Endothelial cell (in vitro differentiated cells): ENCODE measurements around the gene CHRD. TPM values are rescaled to one million over a fixed set of nuclear protein-coding genes. Genes with fewer than 3 reads are reported as not detected.
"Not testable (repeated sequence)": the region's sequence is repeated elsewhere in the genome, so short reads cannot be mapped to it uniquely, and the experiment has no call there.

ENCODE experiments used
- DNase-seq: peaks from one replicate; pipeline ENCODE4 v3.0.0; 2021; ENCODE audit warnings: low spot score
- H3K27ac Mint-ChIP-seq: one replicate; pipeline ENCODE4 v1.8.0; 2021; ENCODE audit warnings: mixed read lengths, inconsistent platforms; ENCODE audit not compliant: unreplicated experiment
- H3K27me3 Mint-ChIP-seq: one replicate; pipeline ENCODE4 v1.8.0; 2021; ENCODE audit warnings: mild to moderate bottlenecking, moderate library complexity, mixed read lengths, inconsistent platforms; ENCODE audit not compliant: unreplicated experiment
- H3K36me3 Mint-ChIP-seq: one replicate; pipeline ENCODE4 v1.8.0; 2021; ENCODE audit warnings: mild to moderate bottlenecking, low read depth, mixed read lengths, inconsistent platforms; ENCODE audit not compliant: unreplicated experiment
- H3K4me1 Mint-ChIP-seq: one replicate; pipeline ENCODE4 v1.8.0; 2021; ENCODE audit warnings: mild to moderate bottlenecking, mixed read lengths, inconsistent platforms; ENCODE audit not compliant: unreplicated experiment
- H3K4me3 Mint-ChIP-seq: one replicate; pipeline ENCODE4 v1.8.0; 2021; ENCODE audit warnings: mild to moderate bottlenecking, mixed read lengths, inconsistent platforms; ENCODE audit not compliant: unreplicated experiment
- H3K9me3 Mint-ChIP-seq: one replicate; pipeline ENCODE4 v1.8.0; 2021; ENCODE audit warnings: mixed read lengths, inconsistent platforms; ENCODE audit not compliant: unreplicated experiment
- total RNA-seq: library from RNA; stranded (reverse); fragmentation: NEBNext Ultra II Directional; extraction: Animal tissue kit (Norgen Biotek cat#: 25700); gene quantifications from one replicate; pipeline ENCODE4 v1.2.1, GENCODE V29; 2021; ENCODE audit not compliant: unreplicated experiment
- TF ChIP-seq, protein P1 (sequence below): fragments of 200-600 bp; sonication (generic); IDR thresholded peaks from one replicate; pipeline ENCODE4 v1.5.0; 2021; ENCODE audit warnings: antibody characterized with exemption; ENCODE audit not compliant: unreplicated experiment

CHRD gene
- total RNA-seq, 1 donor from 2014 or later: 2.4 TPM

DNA sequence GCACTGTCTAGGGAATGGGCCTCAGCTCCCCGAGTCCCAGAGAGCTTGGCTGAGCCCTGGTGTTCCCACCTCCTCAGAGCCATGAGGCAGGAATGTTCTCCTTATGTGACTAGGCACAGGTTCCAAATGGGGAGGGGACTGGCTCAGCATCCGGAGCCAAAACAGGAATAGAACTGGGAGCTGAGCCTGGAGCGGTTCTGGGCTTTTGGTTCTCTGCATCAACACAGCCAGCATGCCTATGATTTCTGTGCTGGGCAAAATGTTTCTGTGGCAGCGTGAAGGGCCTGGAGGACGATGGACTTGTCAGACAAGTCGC lies 42.5 kb upstream of the CHRD start, which contains the start of gene FAM131A:
FAM131A (plus strand) TSS at position 202 of the 316 bp plus-strand sequence; CDS start at position 233, 31 bp downstream.
- Mint-ChIP-seq H3K4me3 (peak within 1 kb of the TSS; percentile 94), H3K27me3 (peaks cover 38% of the 10 kb centered on the region), H3K27ac (peak within 1 kb of the TSS; percentile 94), H3K9me3 (no peaks in the 10 kb centered on the region), H3K36me3 (peaks cover 41% of the 10 kb centered on the region), H3K4me1 (peaks cover 65% of the 10 kb centered on the region)
- DNase-seq: no peak
- TF ChIP-seq, protein P1, sequence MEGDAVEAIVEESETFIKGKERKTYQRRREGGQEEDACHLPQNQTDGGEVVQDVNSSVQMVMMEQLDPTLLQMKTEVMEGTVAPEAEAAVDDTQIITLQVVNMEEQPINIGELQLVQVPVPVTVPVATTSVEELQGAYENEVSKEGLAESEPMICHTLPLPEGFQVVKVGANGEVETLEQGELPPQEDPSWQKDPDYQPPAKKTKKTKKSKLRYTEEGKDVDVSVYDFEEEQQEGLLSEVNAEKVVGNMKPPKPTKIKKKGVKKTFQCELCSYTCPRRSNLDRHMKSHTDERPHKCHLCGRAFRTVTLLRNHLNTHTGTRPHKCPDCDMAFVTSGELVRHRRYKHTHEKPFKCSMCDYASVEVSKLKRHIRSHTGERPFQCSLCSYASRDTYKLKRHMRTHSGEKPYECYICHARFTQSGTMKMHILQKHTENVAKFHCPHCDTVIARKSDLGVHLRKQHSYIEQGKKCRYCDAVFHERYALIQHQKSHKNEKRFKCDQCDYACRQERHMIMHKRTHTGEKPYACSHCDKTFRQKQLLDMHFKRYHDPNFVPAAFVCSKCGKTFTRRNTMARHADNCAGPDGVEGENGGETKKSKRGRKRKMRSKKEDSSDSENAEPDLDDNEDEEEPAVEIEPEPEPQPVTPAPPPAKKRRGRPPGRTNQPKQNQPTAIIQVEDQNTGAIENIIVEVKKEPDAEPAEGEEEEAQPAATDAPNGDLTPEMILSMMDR: no peak

GRCh38 chr3:184337981-184338380 lies 41.9 kb upstream of the CHRD start:
- TF ChIP-seq, protein P1: no peak
- Mint-ChIP-seq H3K9me3 (no peaks in the 10 kb centered on the region), H3K4me1 (peaks cover 61% of the 10 kb centered on the region), H3K27me3 (peaks cover 37% of the 10 kb centered on the region), H3K36me3 (peaks cover 40% of the 10 kb centered on the region), H3K4me3 (peak overlapping the region; percentile 94), H3K27ac (peak overlapping the region; percentile 90)
- DNase-seq: no peak

DNA sequence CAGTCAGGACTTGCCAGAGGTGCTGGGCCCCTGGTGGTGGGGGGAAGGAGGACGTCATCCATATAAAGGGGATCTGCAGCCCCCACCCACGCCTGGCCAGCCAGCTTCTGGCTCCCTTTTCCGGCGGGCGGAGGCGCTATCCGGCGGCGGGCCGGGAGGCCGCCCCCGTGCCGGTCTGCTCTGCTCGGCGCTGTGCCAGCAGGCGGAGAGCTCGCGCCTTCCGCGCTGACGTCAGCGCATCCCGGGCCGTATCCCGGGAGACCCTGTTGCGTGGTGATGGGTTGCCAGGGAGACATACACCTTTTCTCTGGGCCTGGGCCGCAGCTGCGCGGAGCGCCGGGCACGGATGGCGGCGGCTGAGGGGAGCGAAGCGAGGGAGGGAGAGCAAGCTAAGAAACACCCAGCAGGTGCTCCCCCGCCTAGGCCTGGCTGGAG lies 41.3 kb upstream of the CHRD start:
- peaks cover 34% of the 10 kb centered on the region for H3K27me3 Mint-ChIP-seq
- peaks cover 38% of the 10 kb centered on the region for H3K36me3 Mint-ChIP-seq
- H3K4me1 Mint-ChIP-seq: peaks cover 56% of the 10 kb centered on the region
- DNase-seq: peak; percentile 82
- H3K27ac Mint-ChIP-seq: peak overlapping the region; percentile 90
- H3K9me3 Mint-ChIP-seq: no peaks in the 10 kb centered on the region
- TF ChIP-seq, protein P1: peak; percentile 29
- peak overlapping the region; percentile 94 for H3K4me3 Mint-ChIP-seq

GRCh38 chr3:184339001-184339400 lies 40.9 kb upstream of the CHRD start:
- H3K4me1 Mint-ChIP-seq: peaks cover 51% of the 10 kb centered on the region
- H3K27me3 Mint-ChIP-seq: peaks cover 29% of the 10 kb centered on the region
- peak overlapping the region; percentile 64 for H3K27ac Mint-ChIP-seq
- H3K36me3 Mint-ChIP-seq: peaks cover 33% of the 10 kb centered on the region
- H3K4me3 Mint-ChIP-seq: peak overlapping the region; percentile 42
- H3K9me3 Mint-ChIP-seq: no peaks in the 10 kb centered on the region
- TF ChIP-seq, protein P1: no peak
- no peak for DNase-seq

DNA sequence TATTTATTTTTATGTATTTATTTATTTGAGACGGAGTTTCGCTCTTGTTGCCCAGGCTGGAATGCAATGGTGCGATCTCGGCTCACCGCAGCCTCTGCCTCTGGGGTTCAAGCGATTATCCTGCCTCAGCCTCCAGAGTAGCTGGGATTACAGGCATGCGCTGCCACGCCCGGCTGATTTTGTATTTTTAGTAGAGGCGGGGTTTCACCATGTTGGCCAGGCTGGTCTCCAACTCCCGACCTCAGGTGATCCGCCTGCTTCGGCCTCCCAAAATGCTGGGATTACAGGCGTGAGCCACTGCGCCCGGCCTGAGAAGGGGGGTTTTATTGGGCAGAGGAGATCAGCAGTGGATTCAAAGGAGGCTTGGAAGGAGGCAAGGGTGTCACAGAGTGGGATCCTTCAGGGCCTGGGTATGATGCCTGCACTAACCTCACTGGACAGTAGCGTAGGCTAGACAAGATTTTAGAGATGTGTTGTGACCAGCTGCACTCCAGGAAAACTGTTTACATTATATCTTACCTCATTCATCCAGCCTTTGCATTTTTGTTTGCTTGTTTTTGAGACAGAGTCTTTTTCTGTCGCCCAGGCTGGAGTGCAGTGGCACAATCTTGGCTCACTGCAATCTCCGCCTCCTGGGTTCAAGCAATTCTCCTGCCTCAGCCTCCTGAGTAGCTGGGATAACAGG lies 40.3 kb upstream of the CHRD start:
- H3K9me3 Mint-ChIP-seq, DNase-seq, H3K27ac Mint-ChIP-seq, H3K4me3 Mint-ChIP-seq: not testable (repeated sequence)
- H3K4me1 Mint-ChIP-seq: peaks cover 45% of the 10 kb centered on the region
- peaks cover 26% of the 10 kb centered on the region for H3K27me3 Mint-ChIP-seq
- peaks cover 29% of the 10 kb centered on the region for H3K36me3 Mint-ChIP-seq
